OCI-LY1 (cell line): Measurements from ENCODE around the gene ARHGDIB.

ENCODE experiments used
- CTCF ChIP-seq: fragments of 200-600 bp; sonication (generic), shearing (Covaris generic); IDR thresholded peaks from 2 replicates; pipeline ENCODE4 v1.5.1; 2017; ENCODE audit warnings: mild to moderate bottlenecking, antibody characterized with exemption, low read length, moderate library complexity, mixed read lengths
- EZH2 ChIP-seq: fragments of 200-600 bp; sonication (generic), shearing (Covaris generic); IDR thresholded peaks from 2 replicates; pipeline ENCODE4 v1.8.0; 2017; ENCODE audit warnings: borderline replicate concordance, mixed run types, mild to moderate bottlenecking, antibody characterized with exemption, low read length, moderate library complexity, mixed read lengths

- no peak for TF ChIP-seq CTCF
- no peak for TF ChIP-seq EZH2
Measured at GRCh38 chr12:14957551-14958168, 3.7 kb downstream of the ARHGDIB start.
